Neuronal stem cell (in vitro differentiated cells): ENCODE results near the gene NEK5.
"Not testable (repeated sequence)": the region's sequence is repeated elsewhere in the genome, so short reads cannot be mapped to it uniquely, and the experiment has no call there.

Experiments
- DNase-seq: peaks from one replicate; pipeline ENCODE4 v3.0.0-alpha.2; 2013; ENCODE audit warnings: low spot score
- H2AFZ ChIP-seq: one replicate; pipeline ENCODE4 v1.6.1; 2013; ENCODE audit warnings: mild to moderate bottlenecking, low read length, inconsistent platforms
- H2AK5ac ChIP-seq: 2 replicates; pipeline ENCODE4 v1.6.1; 2013; ENCODE audit warnings: low read depth, mild to moderate bottlenecking, inconsistent platforms, low read length, moderate library complexity, mixed read lengths
- H2BK120ac ChIP-seq: 2 replicates; pipeline ENCODE4 v1.6.1; 2013; ENCODE audit warnings: low read depth, mild to moderate bottlenecking, inconsistent platforms, low read length, moderate library complexity, mixed read lengths
- H2BK12ac ChIP-seq: one replicate; pipeline ENCODE4 v1.6.1; 2013; ENCODE audit warnings: low read length, inconsistent platforms
- H2BK15ac ChIP-seq: 2 replicates; pipeline ENCODE4 v1.6.1; 2013; ENCODE audit warnings: mild to moderate bottlenecking, low read length, inconsistent platforms, mixed read lengths
- H2BK5ac ChIP-seq: one replicate; pipeline ENCODE4 v1.6.1; 2013; ENCODE audit warnings: inconsistent platforms, mild to moderate bottlenecking, low read length, moderate library complexity
- H3K14ac ChIP-seq: one replicate; pipeline ENCODE4 v1.6.1; 2013; ENCODE audit warnings: low read length, inconsistent platforms
- H3K18ac ChIP-seq: 2 replicates; pipeline ENCODE4 v1.6.1; 2013; ENCODE audit warnings: low read length, inconsistent platforms
- H3K23ac ChIP-seq: 2 replicates; pipeline ENCODE4 v1.6.1; 2013; ENCODE audit warnings: low read depth, mild to moderate bottlenecking, mixed read lengths, low read length, inconsistent platforms; ENCODE audit not compliant: poor library complexity
- H3K27ac ChIP-seq: replicated peaks from 3 replicates; pipeline ENCODE4 v1.5.1; 2013; ENCODE audit warnings: low read length, inconsistent platforms
- H3K27me3 ChIP-seq, 3 experiments: 2 replicates each; pipeline ENCODE4 v1.6.1; 2013; ENCODE audit warnings: low read length in 3 of 3, mild to moderate bottlenecking in 2 of 3, inconsistent platforms in 1 of 3, low read depth in 1 of 3, mixed read lengths in 1 of 3, moderate library complexity in 1 of 3; ENCODE audit not compliant: control insufficient read depth in 3 of 3, insufficient read depth in 3 of 3
- H3K36me3 ChIP-seq, 2 donors: replicated peaks in 1 of 2; 2 replicates each; pipeline ENCODE4 v1.6.1; 2013; ENCODE audit warnings: low read length in 2 of 2; ENCODE audit not compliant: control insufficient read depth in 2 of 2, insufficient read depth in 2 of 2
- H3K4ac ChIP-seq: 2 replicates; pipeline ENCODE4 v1.6.1; 2013; ENCODE audit warnings: inconsistent platforms, mild to moderate bottlenecking, low read length, moderate library complexity
- H3K4me1 ChIP-seq, 2 donors: 1 replicate in 1 of 2; 2 replicates in 1 of 2; pipeline ENCODE4 v1.6.1; 2013; ENCODE audit warnings: low read length in 2 of 2, low read depth in 1 of 2; ENCODE audit not compliant: control insufficient read depth in 2 of 2, insufficient read depth in 1 of 2
- H3K4me2 ChIP-seq: one replicate; pipeline ENCODE4 v1.6.1; 2013; ENCODE audit warnings: mild to moderate bottlenecking, low read length, inconsistent platforms; ENCODE audit not compliant: insufficient read depth, poor library complexity, severe bottlenecking
- H3K4me3 ChIP-seq, 2 donors: 2 replicates each; pipeline ENCODE4 v1.5.1; 2013; ENCODE audit warnings: low read length in 2 of 2, mild to moderate bottlenecking in 2 of 2, inconsistent platforms in 1 of 2, moderate library complexity in 1 of 2
- H3K79me1 ChIP-seq: one replicate; pipeline ENCODE4 v1.6.1; 2013; ENCODE audit warnings: low read depth, mild to moderate bottlenecking, inconsistent platforms, low read length, moderate library complexity
- H3K9ac ChIP-seq: one replicate; pipeline ENCODE4 v1.6.1; 2013; ENCODE audit warnings: mild to moderate bottlenecking, low read depth, low read length, inconsistent platforms; ENCODE audit not compliant: poor library complexity
- H3K9me3 ChIP-seq, 2 donors: replicated peaks in 1 of 2; 2 replicates each; pipeline versions ENCODE3 to v1.6.1; 2013; ENCODE audit warnings: low read length in 2 of 2, mild to moderate bottlenecking in 2 of 2, inconsistent platforms in 1 of 2, low read depth in 1 of 2, mixed read lengths in 1 of 2, moderate library complexity in 1 of 2; ENCODE audit not compliant: control insufficient read depth in 2 of 2, insufficient read depth in 1 of 2
- H4K8ac ChIP-seq: one replicate; pipeline ENCODE4 v1.6.1; 2013; ENCODE audit warnings: low read depth, mild to moderate bottlenecking, inconsistent platforms, low read length, moderate library complexity
- H4K91ac ChIP-seq: one replicate; pipeline ENCODE4 v1.6.1; 2013; ENCODE audit warnings: low read length, low read depth, mild to moderate bottlenecking, inconsistent platforms; ENCODE audit not compliant: poor library complexity
- WGBS, 2 donors: extraction: QIAGEN DNeasy Blood & Tissue Kit; methylation state at CpG; one replicate each; pipeline ENCODE4 v1.1.7; 2013; ENCODE audit warnings: missing lambda C conversion rate in 2 of 2, mixed read lengths in 1 of 2; ENCODE audit not compliant: insufficient read length in 2 of 2, insufficient replicate concordance in 1 of 2; ENCODE audit errors: extremely low coverage in 2 of 2; 5-methylcytosine and 5-hydroxymethylcytosine counted together

Gene NEK5

DNA sequence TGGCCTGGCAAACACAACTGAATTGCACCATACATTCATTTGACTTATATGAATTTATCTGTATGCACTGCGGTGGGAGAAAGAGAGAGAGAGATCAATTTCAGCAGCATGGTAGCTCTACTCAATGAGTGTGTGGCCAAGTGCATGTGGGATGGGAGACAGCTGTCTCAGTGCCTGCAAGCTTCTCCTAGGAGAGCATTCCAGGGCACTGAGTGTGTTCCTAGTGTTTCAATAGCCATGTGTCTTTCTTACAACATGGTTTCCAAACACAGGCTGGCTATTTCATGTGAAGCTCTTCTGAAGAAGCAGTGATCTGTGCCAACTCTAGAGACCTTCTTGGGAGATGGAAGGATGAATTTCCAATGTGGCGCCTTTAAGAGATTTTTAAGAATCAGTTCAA, 43.5 kb downstream of the NEK5 start:
- Histone ChIP-seq H4K8ac (no peak overlapping the region), H2BK12ac (no peak overlapping the region), H2AFZ (no peak overlapping the region), H3K4me2 (no peak overlapping the region), H3K14ac (no peak overlapping the region), H2AK5ac (no peak overlapping the region), H3K36me3 (no peaks in the 10 kb centered on the region), H3K79me1 (no peaks in the 10 kb centered on the region), H4K91ac (no peak overlapping the region), H3K27ac (no peak overlapping the region), H2BK120ac (no peak overlapping the region), H3K4ac (no peak overlapping the region), H3K4me1 (peaks cover 0 to 2% of the 10 kb centered on the region in 2 donors), H3K9me3 (peaks cover 0 to 1% of the 10 kb centered on the region in 2 donors), H3K23ac (no peak overlapping the region), H3K18ac (no peak overlapping the region), H3K4me3 (no peak overlapping the region), H3K9ac (no peak overlapping the region), H2BK15ac (no peak overlapping the region), H2BK5ac (no peak overlapping the region), H3K27me3 (peaks cover 0 to 10% (median 0%) of the 10 kb centered on the region in 3 experiments)
- WGBS, 2 donors, result no CpG with 5 or more reads among the region's 2 CpGs
- no peak for DNase-seq

DNA sequence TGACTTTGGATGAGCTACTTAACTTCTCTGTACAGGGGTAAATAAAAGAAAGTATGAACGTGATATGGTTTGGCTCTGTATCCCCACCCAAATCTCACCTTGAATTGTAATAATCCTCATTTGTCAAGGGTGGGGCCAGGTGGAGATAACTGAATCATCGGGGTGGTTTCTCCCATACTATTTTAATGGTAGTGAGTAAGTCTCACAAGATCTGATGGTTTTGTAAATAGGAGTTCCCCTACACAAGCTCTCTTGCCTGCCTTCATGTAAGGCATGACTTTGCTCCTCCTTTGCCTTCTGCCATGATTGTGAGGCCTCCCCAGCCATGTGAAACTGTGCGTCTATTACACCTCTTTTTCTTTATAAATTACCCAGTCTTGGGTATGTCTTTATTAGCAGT, 43.9 kb downstream of the NEK5 start:
- H2BK15ac ChIP-seq, H2AK5ac ChIP-seq, H3K14ac ChIP-seq, H2BK12ac ChIP-seq, H2BK5ac ChIP-seq, H3K4ac ChIP-seq, H2BK120ac ChIP-seq, H3K36me3 ChIP-seq, H3K27ac ChIP-seq, H3K18ac ChIP-seq, H3K4me2 ChIP-seq, H3K4me1 ChIP-seq, H4K91ac ChIP-seq, H3K23ac ChIP-seq, DNase-seq, H3K9ac ChIP-seq, H3K79me1 ChIP-seq, H3K9me3 ChIP-seq, H3K4me3 ChIP-seq, H4K8ac ChIP-seq, H2AFZ ChIP-seq: not testable (repeated sequence)
- no CpG with 5 or more reads among the region's 3 CpGs for WGBS, 2 donors
- H3K27me3 ChIP-seq, result peaks cover 0 to 10% (median 0%) of the 10 kb centered on the region in 3 experiments

DNA sequence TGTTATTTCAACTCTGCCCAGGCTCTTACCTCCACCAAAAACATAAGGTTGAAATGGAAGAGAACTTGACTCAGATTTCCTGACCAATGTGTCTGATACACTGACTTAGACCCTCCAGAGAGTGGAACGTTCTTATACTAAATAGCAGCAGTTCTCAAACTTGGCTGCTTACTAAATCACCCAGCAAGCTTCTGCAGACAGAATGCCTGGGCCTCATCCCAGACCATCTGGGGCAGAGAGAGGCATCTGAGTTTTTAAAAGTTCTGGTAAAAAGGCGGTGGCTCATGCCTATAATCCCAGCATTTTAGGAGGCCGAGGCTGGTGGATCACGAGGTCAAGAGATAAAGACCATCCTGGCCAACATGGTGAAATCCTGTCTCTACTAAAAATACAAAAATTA, 46.3 kb downstream of the NEK5 start:
- no peak overlapping the region for H2BK12ac ChIP-seq
- no peak for DNase-seq
- H3K23ac ChIP-seq, result no peak overlapping the region
- H2BK120ac ChIP-seq, result no peak overlapping the region
- no peak overlapping the region for H3K18ac ChIP-seq
- no peak overlapping the region for H3K4me3 ChIP-seq
- H2BK15ac ChIP-seq, result no peak overlapping the region
- H3K36me3 ChIP-seq, result no peaks in the 10 kb centered on the region
- no peak overlapping the region for H3K4ac ChIP-seq
- no peak overlapping the region for H3K9ac ChIP-seq
- no peak overlapping the region for H3K14ac ChIP-seq
- WGBS, 2 donors, result no CpG with 5 or more reads among the region's 4 CpGs
- H4K91ac ChIP-seq, result no peak overlapping the region
- H4K8ac ChIP-seq, result no peak overlapping the region
- no peaks in the 10 kb centered on the region for H3K79me1 ChIP-seq
- H2BK5ac ChIP-seq, result no peak overlapping the region
- no peak overlapping the region for H3K27ac ChIP-seq
- peaks cover 0 to 3% of the 10 kb centered on the region in 2 donors for H3K9me3 ChIP-seq
- H3K4me2 ChIP-seq, result no peak overlapping the region
- no peak overlapping the region for H2AFZ ChIP-seq
- peaks cover 0 to 2% of the 10 kb centered on the region in 2 donors for H3K4me1 ChIP-seq
- H3K27me3 ChIP-seq, result peaks cover 0 to 10% (median 0%) of the 10 kb centered on the region in 3 experiments
- no peak overlapping the region for H2AK5ac ChIP-seq

DNA sequence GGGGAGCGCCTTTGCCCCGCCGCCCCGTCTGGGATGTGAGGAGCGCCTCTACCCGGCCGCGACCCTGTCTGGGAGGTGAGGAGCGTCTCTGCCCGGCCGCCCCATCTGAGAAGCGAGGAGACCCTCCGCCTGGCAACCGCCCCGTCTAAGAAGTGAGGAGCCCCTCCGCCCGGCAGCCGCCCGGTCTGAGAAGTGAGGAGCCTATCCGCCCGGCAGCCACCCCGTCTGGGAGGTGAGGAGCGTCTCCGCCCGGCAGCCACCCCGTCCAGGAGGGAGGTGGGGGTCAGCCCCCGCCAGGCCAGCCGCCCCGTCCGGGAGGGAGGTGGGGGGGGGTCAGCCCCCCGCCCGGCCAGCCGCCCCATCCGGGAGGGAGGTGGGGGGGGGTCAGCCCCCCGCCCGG, 49.0 kb downstream of the NEK5 start:
- H2BK120ac ChIP-seq, H3K4ac ChIP-seq, H2AK5ac ChIP-seq, H2BK5ac ChIP-seq, H3K36me3 ChIP-seq, H3K4me1 ChIP-seq, H3K23ac ChIP-seq, H4K91ac ChIP-seq, H3K9ac ChIP-seq, H3K14ac ChIP-seq, H3K79me1 ChIP-seq, H3K4me2 ChIP-seq, H3K4me3 ChIP-seq, H4K8ac ChIP-seq, H2BK12ac ChIP-seq, H3K9me3 ChIP-seq, H3K18ac ChIP-seq, H3K27ac ChIP-seq, DNase-seq, H3K27me3 ChIP-seq, H2AFZ ChIP-seq, H2BK15ac ChIP-seq: not testable (repeated sequence)
- no CpG with 5 or more reads among the region's 36 CpGs for WGBS, 2 donors
